HepG2 (cell line): Measurements from ENCODE around the gene HEBP1. TPM values are rescaled to one million over a fixed set of nuclear protein-coding genes. Genes with fewer than 3 reads are reported as not detected.
A peak's percentile ranks its signal among the peaks of the same experiment; 100 is the strongest.

Source experiments
- ADNP ChIP-seq: sonication (generic); formaldehyde crosslinking; IDR thresholded peaks from 2 replicates; pipeline ENCODE4 v1.4.0; 2020; ENCODE audit warnings: missing genetic modification reagents
- HMGXB4 ChIP-seq, 2 experiments: sonication (generic) in 1 of 2; formaldehyde crosslinking in 1 of 2; IDR thresholded peaks; 2 replicates each; pipeline versions ENCODE4 v1.4.0 to v1.6.1; 2018 to 2020; ENCODE audit warnings: missing genetic modification reagents in 2 of 2, borderline replicate concordance in 1 of 2, low read depth in 1 of 2, mild to moderate bottlenecking in 1 of 2, missing biosample characterization in 1 of 2
- IKZF5 ChIP-seq: IDR thresholded peaks from 2 replicates; pipeline ENCODE4 v1.6.1; 2018; ENCODE audit warnings: missing genetic modification reagents, mild to moderate bottlenecking, missing compliant biosample characterization
- KDM3A ChIP-seq: IDR thresholded peaks from 2 replicates; pipeline ENCODE4 v1.6.1; 2018; ENCODE audit warnings: low read depth, missing compliant biosample characterization
- KDM5A ChIP-seq: fragments of 200-600 bp; sonication (generic); IDR thresholded peaks from 2 replicates; pipeline ENCODE4 v1.7.0; 2018; ENCODE audit warnings: antibody characterized with exemption, mild to moderate bottlenecking, low read length, borderline replicate concordance
- KLF15 ChIP-seq: sonication (generic); formaldehyde crosslinking; IDR thresholded peaks from 2 replicates; pipeline ENCODE4 v1.8.1; 2023; ENCODE audit warnings: borderline replicate concordance, mild to moderate bottlenecking, inconsistent platforms, missing genetic modification reagents, mixed read lengths
- PHF21A ChIP-seq: sonication (generic); formaldehyde crosslinking; IDR thresholded peaks from 2 replicates; pipeline ENCODE4 v1.5.0; 2020; ENCODE audit warnings: mild to moderate bottlenecking, missing genetic modification reagents
- ZBTB10 ChIP-seq: sonication (generic); formaldehyde crosslinking; IDR thresholded peaks from 2 replicates; pipeline ENCODE4 v1.4.0; 2020; ENCODE audit warnings: missing genetic modification reagents, borderline replicate concordance
- ZFP37 ChIP-seq: sonication (generic); formaldehyde crosslinking; IDR thresholded peaks from 2 replicates; pipeline ENCODE4 v1.4.0; 2020; ENCODE audit warnings: missing genetic modification reagents, borderline replicate concordance
- ZNF143 ChIP-seq: sonication (generic); formaldehyde crosslinking; IDR thresholded peaks from 2 replicates; pipeline ENCODE4 v1.4.0; 2020; ENCODE audit warnings: missing genetic modification reagents
- ZNF274 ChIP-seq: sonication (generic); formaldehyde crosslinking; IDR thresholded peaks from 2 replicates; pipeline ENCODE4 v1.5.1; 2020; ENCODE audit warnings: mild to moderate bottlenecking, missing genetic modification reagents
- ZNF597 ChIP-seq: sonication (generic); formaldehyde crosslinking; IDR thresholded peaks from 2 replicates; pipeline ENCODE4 v1.5.0; 2020; ENCODE audit warnings: missing genetic modification reagents
- ZUFSP ChIP-seq: sonication (generic); formaldehyde crosslinking; IDR thresholded peaks from 2 replicates; pipeline ENCODE4 v1.9.0; 2021; ENCODE audit warnings: missing genetic modification reagents, mild to moderate bottlenecking, borderline replicate concordance
- polyA plus RNA-seq, 8 experiments: library from polyadenylated mRNA; depleted of rRNA in 3 of 8; stranded (reverse) in 7 of 8; unstranded in 1 of 8; fragments of >200 nt; fragmentation: Illumina TruSeq in 4 of 8; extraction: Trizol in 4 of 8; gene quantifications; 2 replicates each; pipeline versions ENCODE4 v1.2.1 to v1.2.3, GENCODE V29; 2011 to 2016; ENCODE audit warnings: low read depth in 4 of 8, missing spikeins in 1 of 8, mixed read lengths in 1 of 8; ENCODE audit not compliant: insufficient read depth in 1 of 8
- total RNA-seq, 5 experiments: library from RNA; depleted of rRNA; stranded (reverse); fragments of >200 nt; fragmentation: Illumina TruSeq; extraction: Trizol; gene quantifications; 2 replicates each; pipeline ENCODE4 v1.2.3, GENCODE V29; 2016; ENCODE audit warnings: low read depth in 1 of 5
- TF ChIP-seq, protein P1 (sequence below): sonication (generic); formaldehyde crosslinking; IDR thresholded peaks from 2 replicates; pipeline ENCODE4 v1.8.1; 2022; ENCODE audit warnings: low read depth, mild to moderate bottlenecking, missing genetic modification reagents

The HEBP1 gene
- total and polyA plus RNA-seq, 2 of the 13 experiments (the other 11 are each of a cell fraction or from before 2014, with no cell fraction given) = 7.8 to 9.4 TPM

DNA sequence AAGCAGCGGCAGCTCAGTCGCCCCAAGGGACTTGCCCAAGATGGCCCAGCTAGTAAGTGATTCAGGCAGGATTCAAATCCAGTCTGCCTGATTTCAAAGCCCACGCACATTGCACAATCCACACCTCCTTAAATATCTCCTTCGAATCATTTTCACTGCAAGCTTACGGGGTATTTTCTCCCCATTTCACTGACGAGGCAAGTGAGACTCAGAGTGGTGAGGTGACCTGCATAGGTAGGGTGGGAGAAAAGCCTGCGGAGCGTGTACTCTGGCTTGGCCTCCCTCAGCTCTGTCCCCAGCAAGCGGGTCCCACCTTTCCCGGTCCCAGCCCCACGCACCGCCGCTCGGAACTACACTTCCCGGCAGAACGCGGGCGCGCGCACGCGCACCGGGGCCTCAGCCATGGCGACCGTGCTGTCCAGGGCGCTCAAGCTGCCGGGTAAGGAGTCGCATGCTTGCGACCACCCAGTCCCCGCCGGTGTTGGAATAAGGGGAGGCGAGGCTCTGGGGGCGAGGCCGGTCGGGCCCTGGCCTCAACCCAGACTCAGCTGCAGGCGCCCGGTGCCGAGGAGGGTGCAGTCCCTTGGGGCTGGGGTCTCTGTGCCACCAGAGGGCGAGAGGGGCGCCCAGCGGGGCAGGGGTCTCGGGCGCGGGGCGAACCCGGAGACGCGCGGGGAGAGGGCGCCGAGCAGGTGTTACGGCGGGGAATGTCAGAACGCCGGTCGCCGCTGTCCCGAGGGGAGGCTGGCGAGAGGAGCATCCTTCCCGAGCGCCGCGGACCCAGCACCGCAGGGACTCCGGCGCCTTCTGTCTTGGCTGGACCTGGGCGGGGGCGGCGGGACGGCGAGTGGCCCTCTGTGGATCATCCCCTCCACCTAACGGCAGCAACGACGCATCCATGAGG lies 44.2 kb upstream of the HEBP1 start, which contains the start of gene FAM234B (continued):
- TF ChIP-seq ZBTB10 (0 out of 2 replicates have a peak, but pooled peaks have one; percentile 20), ZNF274 (peak; percentile 75; the same call in 1 of the 2 replicates), ZNF143 (CRISPR knock-in tag) (peak; percentile 99), PHF21A (CRISPR knock-in tag) (0 out of 2 replicates have a peak, but pooled peaks have one; percentile 15), HMGXB4 (CRISPR knock-in tag; IDR thresholded peaks at IDR 0.05; ENCODE audit: borderline replicate concordance in 1 of 2, low read depth in 1 of 2) (peak; percentile 73 to 88), ZFP37 (CRISPR knock-in tag) (no peak), KLF15 (CRISPR knock-in tag) (peak; percentile 50; the same call in 1 of the 2 replicates), ZNF597 (CRISPR knock-in tag) (0 out of 2 replicates have a peak, but pooled peaks have one; percentile 23), IKZF5 (CRISPR knock-in tag) (peak; percentile 52; the same call in 1 of the 2 replicates), KDM5A (peak; percentile 31; the same call in 1 of the 2 replicates), ZUFSP (no peak), KDM3A (CRISPR knock-in tag) (peak; percentile 71; the same call in 1 of the 2 replicates), ADNP (no peak)
- TF ChIP-seq, protein P1, sequence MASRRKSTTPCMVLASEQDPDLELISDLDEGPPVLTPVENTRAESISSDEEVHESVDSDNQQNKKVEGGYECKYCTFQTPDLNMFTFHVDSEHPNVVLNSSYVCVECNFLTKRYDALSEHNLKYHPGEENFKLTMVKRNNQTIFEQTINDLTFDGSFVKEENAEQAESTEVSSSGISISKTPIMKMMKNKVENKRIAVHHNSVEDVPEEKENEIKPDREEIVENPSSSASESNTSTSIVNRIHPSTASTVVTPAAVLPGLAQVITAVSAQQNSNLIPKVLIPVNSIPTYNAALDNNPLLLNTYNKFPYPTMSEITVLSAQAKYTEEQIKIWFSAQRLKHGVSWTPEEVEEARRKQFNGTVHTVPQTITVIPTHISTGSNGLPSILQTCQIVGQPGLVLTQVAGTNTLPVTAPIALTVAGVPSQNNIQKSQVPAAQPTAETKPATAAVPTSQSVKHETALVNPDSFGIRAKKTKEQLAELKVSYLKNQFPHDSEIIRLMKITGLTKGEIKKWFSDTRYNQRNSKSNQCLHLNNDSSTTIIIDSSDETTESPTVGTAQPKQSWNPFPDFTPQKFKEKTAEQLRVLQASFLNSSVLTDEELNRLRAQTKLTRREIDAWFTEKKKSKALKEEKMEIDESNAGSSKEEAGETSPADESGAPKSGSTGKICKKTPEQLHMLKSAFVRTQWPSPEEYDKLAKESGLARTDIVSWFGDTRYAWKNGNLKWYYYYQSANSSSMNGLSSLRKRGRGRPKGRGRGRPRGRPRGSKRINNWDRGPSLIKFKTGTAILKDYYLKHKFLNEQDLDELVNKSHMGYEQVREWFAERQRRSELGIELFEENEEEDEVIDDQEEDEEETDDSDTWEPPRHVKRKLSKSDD = peak; percentile 62; the same call in 1 of the 2 replicates
